ENCODE results near the gene PTGS2. TPM values are rescaled to one million over a fixed set of nuclear protein-coding genes. Genes with fewer than 3 reads are reported as not detected.

Gene PTGS2
- total RNA-seq, 1 experiment from 2014 or later: 0.37 TPM

DNA sequence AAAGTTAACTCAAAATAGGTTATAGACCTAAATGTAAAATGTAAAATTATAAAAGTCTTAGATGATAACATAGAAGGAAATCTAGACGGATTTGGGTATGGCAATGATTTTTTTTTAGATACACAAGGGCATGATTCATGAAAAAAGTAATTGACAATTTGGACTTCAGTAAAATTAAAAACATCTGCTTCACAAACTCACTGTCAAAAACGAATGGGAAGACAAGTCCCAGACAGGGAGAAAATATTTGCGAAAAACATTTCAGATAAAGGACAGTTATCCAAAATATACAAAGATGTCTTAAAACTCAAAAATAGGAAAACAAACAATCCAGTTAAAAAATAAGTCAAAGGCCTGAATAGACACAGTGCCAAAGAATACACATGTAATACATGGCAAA, 9.7 kb upstream of the PTGS2 start:
- Histone ChIP-seq H2BK20ac (ENCODE audit: low read depth, low read length, poor library complexity, severe bottlenecking) (no peak overlapping the region), H4K91ac (ENCODE audit: insufficient read length, low read depth, low read length) (no peak overlapping the region), H4K20me1 (ENCODE audit: control insufficient read depth, insufficient read depth, insufficient read length) (no peaks in the 10 kb centered on the region), H2BK15ac (ENCODE audit: low read depth, low read length) (no peak overlapping the region), H4K5ac (ENCODE audit: insufficient read length, low read depth, low read length) (no peak overlapping the region), H3K4me2 (ENCODE audit: insufficient read depth, insufficient read length, low read length) (no peak overlapping the region), H3K4me1 (ENCODE audit: insufficient read depth, low read length) (no peaks in the 10 kb centered on the region), H3K23ac (ENCODE audit: insufficient read length, low read depth, low read length) (no peak overlapping the region), H3K4ac (ENCODE audit: low read depth, low read length) (no peak overlapping the region), H2BK5ac (ENCODE audit: insufficient read length, low read length) (no peak overlapping the region), H2BK120ac (ENCODE audit: low read depth, low read length, poor library complexity, severe bottlenecking) (no peak overlapping the region), H3K18ac (ENCODE audit: insufficient read length, low read depth, low read length) (no peak overlapping the region), H3K14ac (ENCODE audit: insufficient read depth, low read length) (no peak overlapping the region), H3T11ph (ENCODE audit: low read length) (no peak overlapping the region), H3K79me1 (ENCODE audit: insufficient read depth, low read depth, low read length, poor library complexity, severe bottlenecking) (no peaks in the 10 kb centered on the region), H3K9me3 (ENCODE audit: control insufficient read depth, low read depth, low read length) (no peaks in the 10 kb centered on the region), H3K79me2 (ENCODE audit: insufficient read depth, low read length) (no peaks in the 10 kb centered on the region), H3K9ac (ENCODE audit: extremely low read depth, insufficient read length, low read length) (no peak overlapping the region), H2AFZ (ENCODE audit: low read length) (no peak overlapping the region), H3K56ac (ENCODE audit: insufficient read length, low read depth, low read length) (no peak overlapping the region), H3K27ac (ENCODE audit: insufficient read length, low read depth, low read length) (no peak overlapping the region), H2AK5ac (ENCODE audit: insufficient read length, low read length) (no peak overlapping the region), H4K8ac (replicated peaks; ENCODE audit: insufficient read length, low read depth, low read length) (no peak overlapping the region), H2BK12ac (ENCODE audit: insufficient read length, low read depth, low read length) (no peak overlapping the region), H3K27me3 (ENCODE audit: insufficient read depth, low read length) (no peaks in the 10 kb centered on the region), H3K23me2 (ENCODE audit: insufficient read length, low read depth, low read length, poor library complexity, severe bottlenecking) (no peaks in the 10 kb centered on the region)
- Mint-ChIP-seq H3K4me3 (no peak overlapping the region), H3K27me3 (ENCODE audit: low read depth) (no peaks in the 10 kb centered on the region), H3K9me3 (peaks cover 3% of the 10 kb centered on the region in 2 experiments; a peak in 1 of 5 replicates), H3K27ac (no peak overlapping the region), H3K36me3 (ENCODE audit: insufficient read depth in 1 of 3, low read depth in 3 of 3) (no peaks in the 10 kb centered on the region), H3K4me1 (no peaks in the 10 kb centered on the region)
- TF ChIP-seq, protein P1, sequence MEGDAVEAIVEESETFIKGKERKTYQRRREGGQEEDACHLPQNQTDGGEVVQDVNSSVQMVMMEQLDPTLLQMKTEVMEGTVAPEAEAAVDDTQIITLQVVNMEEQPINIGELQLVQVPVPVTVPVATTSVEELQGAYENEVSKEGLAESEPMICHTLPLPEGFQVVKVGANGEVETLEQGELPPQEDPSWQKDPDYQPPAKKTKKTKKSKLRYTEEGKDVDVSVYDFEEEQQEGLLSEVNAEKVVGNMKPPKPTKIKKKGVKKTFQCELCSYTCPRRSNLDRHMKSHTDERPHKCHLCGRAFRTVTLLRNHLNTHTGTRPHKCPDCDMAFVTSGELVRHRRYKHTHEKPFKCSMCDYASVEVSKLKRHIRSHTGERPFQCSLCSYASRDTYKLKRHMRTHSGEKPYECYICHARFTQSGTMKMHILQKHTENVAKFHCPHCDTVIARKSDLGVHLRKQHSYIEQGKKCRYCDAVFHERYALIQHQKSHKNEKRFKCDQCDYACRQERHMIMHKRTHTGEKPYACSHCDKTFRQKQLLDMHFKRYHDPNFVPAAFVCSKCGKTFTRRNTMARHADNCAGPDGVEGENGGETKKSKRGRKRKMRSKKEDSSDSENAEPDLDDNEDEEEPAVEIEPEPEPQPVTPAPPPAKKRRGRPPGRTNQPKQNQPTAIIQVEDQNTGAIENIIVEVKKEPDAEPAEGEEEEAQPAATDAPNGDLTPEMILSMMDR (conservative IDR thresholded peaks at IDR 0.05): no peak
- DNase-seq: no peak
- WGBS (ENCODE audit: extremely low coverage, insufficient read length, low lambda C conversion rate): no CpG with 5 or more reads among the region's 3 CpGs
